Endothelial cell of umbilical vein (primary cell): ENCODE data around the gene TUBB4A. TPM values are rescaled to one million over a fixed set of nuclear protein-coding genes. Genes with fewer than 3 reads are reported as not detected.

Source experiments
- BruUV-seq: library from RNA; stranded (reverse); fragments of 400-500 nt; replicated peaks from 2 replicates; lab custom pipeline; 2021; lab: Mats Ljungman, UMichigan
- CTCF ChIA-PET: fragments of 300-600, 350-600 bp; sonication (Branson Sonifier 250); formaldehyde crosslinking; loops from one replicate; lab custom pipeline; 2021; ENCODE audit warnings: antibody characterized with exemption, inconsistent platforms; lab: Charles Lee
- POLR2A ChIA-PET: fragments of 300-600, 350-600 bp; sonication (Branson Sonifier 250); formaldehyde crosslinking; loops from one replicate; lab custom pipeline; 2021; ENCODE audit warnings: antibody characterized with exemption, inconsistent platforms; lab: Charles Lee
- DNase-seq: peaks from one replicate; pipeline ENCODE4 v3.0.0-alpha.2; 2011; ENCODE audit warnings: low read depth, low spot score
- FAIRE-seq: peaks from 2 replicates; lab custom pipeline; 2011; peaks lifted over from hg19 to GRCh38; lab: Jason Lieb, UNC
- H2AFZ ChIP-seq: 2 replicates; pipeline ENCODE4 v1.6.0; 2012; ENCODE audit warnings: low read depth, low read length, control low read depth, inconsistent platforms
- H3K27ac ChIP-seq: 2 replicates; pipeline ENCODE4 v1.5.1; 2011; ENCODE audit warnings: low read depth, mild to moderate bottlenecking, control low read depth, low read length, moderate library complexity; ENCODE audit not compliant: insufficient read depth
- H3K27me3 ChIP-seq, 2 experiments: 2 replicates each; pipeline versions ENCODE4 v1.6.0 to v1.6.1; 2011; ENCODE audit warnings: low read length in 2 of 2, mixed read lengths in 1 of 2; ENCODE audit not compliant: control insufficient read depth in 2 of 2, insufficient read depth in 2 of 2
- H3K36me3 ChIP-seq, 2 experiments: 2 replicates in 1 of 2; 3 replicates in 1 of 2; pipeline ENCODE4 v1.5.1; 2011; ENCODE audit warnings: low read length in 2 of 2, mild to moderate bottlenecking in 1 of 2, moderate library complexity in 1 of 2; ENCODE audit not compliant: control insufficient read depth in 2 of 2, insufficient read depth in 2 of 2; ENCODE audit errors: extremely low read depth in 1 of 2
- H3K4me1 ChIP-seq: 3 replicates; pipeline ENCODE4 v1.5.1; 2011; ENCODE audit warnings: mild to moderate bottlenecking, low read length; ENCODE audit not compliant: control insufficient read depth, insufficient read depth; ENCODE audit errors: extremely low read depth
- H3K4me2 ChIP-seq: 2 replicates; pipeline ENCODE4 v1.6.1; 2011; ENCODE audit warnings: low read length, control low read depth, mixed read lengths; ENCODE audit not compliant: insufficient read depth
- H3K4me3 ChIP-seq, 3 experiments: fragments of 200-600 bp in 1 of 3; sonication (generic), shearing (Covaris generic) in 1 of 3; replicated peaks in 1 of 3; 2 replicates each; pipeline ENCODE4 v1.5.1; 2011 to 2016; ENCODE audit warnings: control low read depth in 3 of 3, low read length in 3 of 3, mild to moderate bottlenecking in 2 of 3, inconsistent platforms in 1 of 3, low read depth in 1 of 3, moderate library complexity in 1 of 3; ENCODE audit not compliant: insufficient read depth in 1 of 3
- H3K79me2 ChIP-seq: 2 replicates; pipeline ENCODE4 v1.6.0; 2012; ENCODE audit warnings: low read length, inconsistent platforms; ENCODE audit not compliant: control insufficient read depth, insufficient read depth
- H3K9ac ChIP-seq: replicated peaks from 2 replicates; pipeline ENCODE3; 2011; ENCODE audit warnings: low read length, control low read depth; ENCODE audit not compliant: insufficient read depth; ENCODE audit errors: extremely low read depth
- H3K9me1 ChIP-seq: replicated peaks from 3 replicates; pipeline ENCODE4 v1.6.0; 2011; ENCODE audit warnings: mild to moderate bottlenecking, low read length; ENCODE audit not compliant: control insufficient read depth, insufficient read depth; ENCODE audit errors: extremely low read depth
- H3K9me3 ChIP-seq: replicated peaks from 2 replicates; pipeline ENCODE4 v1.5.1; 2012; ENCODE audit warnings: low read length, inconsistent platforms; ENCODE audit not compliant: control insufficient read depth, insufficient read depth
- H4K20me1 ChIP-seq: replicated peaks from 2 replicates; pipeline ENCODE3; 2011; ENCODE audit warnings: mild to moderate bottlenecking, low read length; ENCODE audit not compliant: control insufficient read depth, insufficient read depth; ENCODE audit errors: extremely low read depth
- CTCF ChIP-seq, 2 donors: IDR thresholded peaks; 1 replicate in 1 of 2; 2 replicates in 1 of 2; pipeline ENCODE4 v1.5.1; 2011; ENCODE audit warnings: low read length in 2 of 2, mild to moderate bottlenecking in 2 of 2, moderate library complexity in 2 of 2, control low read depth in 1 of 2, inconsistent platforms in 1 of 2, low read depth in 1 of 2; ENCODE audit not compliant: insufficient read depth in 1 of 2; ENCODE audit errors: extremely low read depth in 1 of 2
- EZH2 ChIP-seq: IDR thresholded peaks from 2 replicates; pipeline ENCODE4 v1.6.1; 2012; ENCODE audit warnings: borderline replicate concordance, low read depth, mild to moderate bottlenecking, moderate library complexity, low read length, inconsistent platforms; ENCODE audit not compliant: severe bottlenecking
- FOS ChIP-seq: IDR thresholded peaks from 2 replicates; pipeline ENCODE4 v1.6.1; 2011; ENCODE audit warnings: mild to moderate bottlenecking, low read length, moderate library complexity, borderline replicate concordance; ENCODE audit not compliant: insufficient read depth
- GATA2 ChIP-seq: IDR thresholded peaks from 2 replicates; pipeline ENCODE4 v1.7.0; 2011; ENCODE audit warnings: low read depth, mild to moderate bottlenecking, moderate library complexity, mixed read lengths, low read length; ENCODE audit not compliant: insufficient read length, insufficient read depth
- JUN ChIP-seq: IDR thresholded peaks from 2 replicates; pipeline ENCODE4 v1.6.1; 2011; ENCODE audit warnings: borderline replicate concordance, low read depth; ENCODE audit not compliant: insufficient read length, insufficient read depth
- MAX ChIP-seq: IDR thresholded peaks from 2 replicates; pipeline ENCODE4 v1.6.1; 2011; ENCODE audit not compliant: insufficient read depth, insufficient read length
- MYC ChIP-seq: IDR thresholded peaks from one replicate; pipeline ENCODE4 v1.6.1; 2011; ENCODE audit warnings: mild to moderate bottlenecking, low read depth, low read length
- POLR2A ChIP-seq: IDR thresholded peaks from 2 replicates; pipeline ENCODE4 v1.6.1; 2012; ENCODE audit warnings: low read depth, mild to moderate bottlenecking, control low read depth, low read length
- POLR2AphosphoS5 ChIP-seq: IDR thresholded peaks from 2 replicates; pipeline ENCODE4 v1.6.1; 2012; ENCODE audit warnings: low read depth, mild to moderate bottlenecking, control low read depth, low read length, moderate library complexity; ENCODE audit not compliant: insufficient read depth
- dilution Hi-C: fragments of 300-500 bp; cut with MboI; formaldehyde crosslinking; loops from one replicate; pipeline ENCODE4 v1.15.0; 2019; ENCODE audit warnings: low sequenced_read_pairs; ENCODE audit not compliant: extremely low pct_ligation_motif_present
- intact Hi-C: fragments of 100-400 bp; cut with micrococcal nuclease; formaldehyde crosslinking; loops from one replicate; pipeline ENCODE4 v1.10.0; 2022
- polyA plus RNA-seq, 4 experiments: library from polyadenylated mRNA; depleted of rRNA in 3 of 4; stranded (reverse) in 3 of 4; unstranded in 1 of 4; fragments of >200 nt; gene quantifications; 2 replicates each; pipeline versions ENCODE4 v1.2.1 to v1.2.3, GENCODE V29; 2011 to 2012; ENCODE audit warnings: missing spikeins in 1 of 4
- total RNA-seq: library from RNA; stranded (reverse); gene quantifications from 2 replicates; pipeline ENCODE4 v1.2.3, GENCODE V29; 2021

TUBB4A gene
- total and polyA plus RNA-seq, 2 donors (not counting 3 experiments of a cell fraction or from before 2014, with no cell fraction given), result not detected

- Histone ChIP-seq H3K9ac (no peak overlapping the region), H3K36me3 (no peaks in the 10 kb centered on the region), H3K79me2 (no peaks in the 10 kb centered on the region), H3K9me1 (no peaks in the 10 kb centered on the region), H3K27ac (no peak overlapping the region), H3K4me3 (no peak overlapping the region), H3K9me3 (no peaks in the 10 kb centered on the region), H3K4me2 (no peak overlapping the region), H3K4me1 (no peaks in the 10 kb centered on the region), H4K20me1 (no peaks in the 10 kb centered on the region), H3K27me3 (no peaks in the 10 kb centered on the region), H2AFZ (no peak overlapping the region)
- intact Hi-C loops (no loop called here), dilution Hi-C loops (no loop called here)
- TF ChIP-seq JUN (no peak), POLR2AphosphoS5 (no peak), GATA2 (no peak), EZH2 (no peak), FOS (no peak), MYC (no peak), MAX (no peak), POLR2A (no peak), CTCF (IDR thresholded peaks at IDR 0.05; ENCODE audit: extremely low read depth in 1 of 2, insufficient read depth in 1 of 2, low read depth in 1 of 2, low read length in 2 of 2) (no peak)
- POLR2A ChIA-PET, result no interaction called here
- DNase-seq (no peak), FAIRE-seq (no peak)
- no TSS peak for BruUV-seq
- CTCF ChIA-PET, result interaction anchor here (0.6 kb wide), 1 partner anchor 50 kb away, joined by 3 read pairs; no protein-coding TSS in a partner anchor
Measured at GRCh38 chr19:6510618-6511017, 8.5 kb upstream of the TUBB4A start.
